Testis (tissue), 3 donors: Measurements from ENCODE around the gene CLCN6. TPM values are rescaled to one million over a fixed set of nuclear protein-coding genes. Genes with fewer than 3 reads are reported as not detected.

ENCODE experiments used
- DNase-seq: peaks from one replicate; pipeline ENCODE4 v3.0.0-alpha.2; 2019
- H3K27ac ChIP-seq, 2 donors: fragments of 200-600 bp; sonication (generic); one replicate each; pipeline ENCODE4 v1.5.1; 2019
- H3K27me3 ChIP-seq: fragments of 200-600 bp; sonication (generic); one replicate; pipeline ENCODE4 v1.5.1; 2019
- H3K36me3 ChIP-seq: fragments of 200-600 bp; sonication (generic); one replicate; pipeline ENCODE4 v1.5.1; 2017; ENCODE audit warnings: low read depth; ENCODE audit errors: missing control alignments
- H3K4me1 ChIP-seq: fragments of 200-600 bp; sonication (generic); one replicate; pipeline ENCODE4 v1.5.1; 2019
- H3K4me3 ChIP-seq, 2 donors: fragments of 200-600 bp; sonication (generic); one replicate each; pipeline ENCODE4 v1.5.1; 2017 to 2019
- H3K9me3 ChIP-seq: fragments of 200-600 bp; sonication (generic); one replicate; pipeline ENCODE4 v1.5.1; 2017
- CTCF ChIP-seq, 3 experiments: fragments of 450-650 bp in 2 of 3; fragments of 200-600 bp in 1 of 3; sonication (generic) in 1 of 3; IDR thresholded peaks; one replicate each; pipeline ENCODE4 v1.5.1; 2016 to 2019; ENCODE audit warnings: antibody characterized with exemption in 3 of 3, mild to moderate bottlenecking in 2 of 3, moderate library complexity in 1 of 3
- POLR2A ChIP-seq: fragments of 450-650 bp; IDR thresholded peaks from one replicate; pipeline ENCODE4 v1.6.1; 2017; ENCODE audit warnings: antibody characterized with exemption, mild to moderate bottlenecking, moderate library complexity
- WGBS, 2 donors: methylation state at CpG; one replicate each; pipeline ENCODE4 v1.1.5; 2018; 5-methylcytosine and 5-hydroxymethylcytosine counted together
- intact Hi-C: fragments of 100-400 bp; cut with DNase I; formaldehyde crosslinking; loops from one replicate; pipeline ENCODE4 v1.15.1; 2023; ENCODE audit warnings: low total_unique reads
- polyA plus RNA-seq: library from polyadenylated mRNA; stranded (reverse); fragments of 350-450 nt; fragmentation: Illumina TruSeq; extraction: RNeasy Lipid Tissue Mini Kit (QIAGEN cat#74804); gene quantifications from one replicate; pipeline ENCODE4 v1.2.3, GENCODE V29; 2014; ENCODE audit warnings: low read depth, low replicate concordance; ENCODE audit not compliant: insufficient read depth
- total RNA-seq, 2 donors: library from RNA; depleted of rRNA; stranded (reverse); fragments of >200 nt; gene quantifications; one replicate each; pipeline ENCODE4 v1.2.3, GENCODE V29; 2016

The CLCN6 gene
- total and polyA plus RNA-seq, 3 donors from 2014 or later = 47.9 to 91.7 (median 57.1) TPM

DNA sequence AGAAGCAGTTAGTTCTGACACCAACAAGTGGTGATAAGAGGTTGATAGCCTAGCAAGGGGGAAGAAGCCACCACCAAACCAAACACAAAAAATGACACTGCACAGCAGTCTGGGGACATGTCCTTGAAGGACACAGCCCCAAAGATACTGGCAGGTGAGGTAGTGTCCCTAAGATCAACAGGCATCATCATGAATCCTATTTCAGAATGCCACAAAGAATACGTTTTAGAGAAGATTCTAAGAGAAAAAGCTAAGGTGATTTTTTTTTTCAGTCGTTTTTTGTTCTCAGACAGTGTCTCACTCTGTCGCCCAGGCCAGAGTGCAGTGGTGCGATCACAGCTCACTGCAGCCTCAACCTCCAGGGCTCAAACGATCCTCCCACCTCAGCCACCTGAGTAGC lies 19.8 kb upstream of the CLCN6 start:
- intact Hi-C loops = no loop called here
- peaks cover 56% of the 10 kb centered on the region for H3K4me1 ChIP-seq
- H3K4me3 ChIP-seq = no peak overlapping the region
- TF ChIP-seq CTCF (IDR thresholded peaks at IDR 0.05) (no peak), POLR2A (no peak)
- 56 to 66% methylated on average over 5 of the region's 5 CpGs for WGBS, 2 donors
- no peaks in the 10 kb centered on the region for H3K36me3 ChIP-seq
- DNase-seq = no peak
- H3K27me3 ChIP-seq = no peaks in the 10 kb centered on the region
- peak overlapping the region; percentile 96 for H3K27ac ChIP-seq
- H3K9me3 ChIP-seq = no peaks in the 10 kb centered on the region

GRCh38 chr1:11787251-11787803 lies 18.7 kb upstream of the CLCN6 start:
- 30 to 47% methylated on average over 13 to 16 of the region's 16 CpGs for WGBS, 2 donors
- Histone ChIP-seq H3K36me3 (no peaks in the 10 kb centered on the region), H3K4me3 (no peak overlapping the region), H3K4me1 (peaks cover 60% of the 10 kb centered on the region), H3K27ac (peak overlapping the region; percentile 96), H3K9me3 (no peaks in the 10 kb centered on the region), H3K27me3 (no peaks in the 10 kb centered on the region)
- intact Hi-C loops = no loop called here
- no peak for TF ChIP-seq CTCF (IDR thresholded peaks at IDR 0.05)
- TF ChIP-seq POLR2A = no peak
- peak; percentile 72 for DNase-seq

DNA sequence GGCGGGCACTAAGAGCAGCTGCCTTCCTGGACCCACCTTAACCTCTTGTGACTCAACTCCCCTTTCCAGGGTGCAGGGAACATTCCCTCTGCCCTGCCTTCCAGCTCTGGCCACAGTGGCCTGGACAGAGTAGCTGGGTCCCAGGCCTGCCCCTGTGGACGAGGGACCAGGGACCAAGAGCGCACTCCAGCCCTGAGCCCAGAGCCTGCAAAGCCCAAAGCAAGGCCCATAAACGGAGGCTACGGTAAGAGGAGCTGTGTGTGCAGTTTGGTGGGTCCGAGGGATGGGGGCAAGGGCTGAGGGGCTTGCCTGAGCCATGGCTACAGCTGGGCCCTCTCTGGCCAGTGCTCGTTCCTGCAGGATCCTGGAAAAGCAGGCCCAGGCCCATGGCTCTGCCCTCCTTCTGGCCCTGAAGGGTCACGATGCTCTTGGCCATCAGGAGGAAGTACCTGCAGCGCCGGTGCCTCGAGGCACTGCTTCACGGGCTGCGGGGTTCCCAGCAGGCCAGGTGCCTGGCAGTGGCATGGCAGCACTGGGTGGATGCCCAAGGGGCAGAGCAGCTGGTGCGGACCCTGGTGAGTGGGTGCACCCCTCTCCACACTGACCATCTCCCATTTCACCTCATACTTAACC lies 18.1 kb upstream of the CLCN6 start:
- H3K36me3 ChIP-seq = no peaks in the 10 kb centered on the region
- no peak for TF ChIP-seq POLR2A
- no peak for TF ChIP-seq CTCF (IDR thresholded peaks at IDR 0.05)
- H3K4me3 ChIP-seq = no peak overlapping the region
- peaks cover 60% of the 10 kb centered on the region for H3K4me1 ChIP-seq
- DNase-seq = no peak
- H3K27ac ChIP-seq = peak overlapping the region; percentile 96
- intact Hi-C loops = no loop called here
- no peaks in the 10 kb centered on the region for H3K27me3 ChIP-seq
- 69 to 75% methylated on average over 2 to 14 of the region's 14 CpGs for WGBS, 2 donors
- H3K9me3 ChIP-seq = no peaks in the 10 kb centered on the region

- TF ChIP-seq CTCF (IDR thresholded peaks at IDR 0.05) (no peak), POLR2A (no peak)
- Histone ChIP-seq H3K36me3 (no peaks in the 10 kb centered on the region), H3K27me3 (no peaks in the 10 kb centered on the region), H3K27ac (peak overlapping the region; percentile 96), H3K9me3 (no peaks in the 10 kb centered on the region), H3K4me3 (no peak overlapping the region), H3K4me1 (peaks cover 60% of the 10 kb centered on the region)
- intact Hi-C loops = no loop called here
- DNase-seq = no peak
- 88 to 91% methylated on average over 11 to 14 of the region's 14 CpGs for WGBS, 2 donors
These were observed 17.4 kb upstream of the CLCN6 start for GRCh38 chr1:11788549-11789053.
